ENCODE results near the gene CDK4. TPM values are rescaled to one million over a fixed set of nuclear protein-coding genes. Genes with fewer than 3 reads are reported as not detected.

CDK4 gene
- total RNA-seq, 2 donors from 2014 or later = 20.8 to 21.3 TPM

Other genes starting within 250 kb of the CDK4 start
- 100 to 1,000 TPM; 115 to 145 TPM for gene DDIT3, start 231.8 kb downstream of the CDK4 start, total RNA-seq
- 10 to 100 TPM; 82.4 to 93.5 TPM for gene MBD6, start 229.5 kb downstream of the CDK4 start, total RNA-seq
- 10 to 100 TPM; 63.9 to 78.8 TPM for gene DCTN2, start 205.1 kb downstream of the CDK4 start, total RNA-seq
- under 1 TPM; 0.35 to 0.63 TPM for gene KIF5A, start 202.3 kb downstream of the CDK4 start, total RNA-seq
- 10 to 100 TPM; 28.9 to 32.2 TPM for gene PIP4K2C, start 161.1 kb downstream of the CDK4 start, total RNA-seq
- gene DTX3, start 147.5 kb downstream of the CDK4 start, total RNA-seq = 10 to 100 TPM; 24.4 to 32.8 TPM
- gene ARHGEF25, start 140.9 kb downstream of the CDK4 start, total RNA-seq = 1 to 10 TPM in 1 of 2 donors, under 1 TPM in 1; 0.37 to 1.2 TPM
- gene B4GALNT1, start 119.1 kb downstream of the CDK4 start, total RNA-seq = not detected
- gene OS9, start 58.2 kb downstream of the CDK4 start, total RNA-seq = 100 to 1,000 TPM; 138 to 142 TPM
- gene AGAP2, start 13.6 kb downstream of the CDK4 start, total RNA-seq = 10 to 100 TPM; 46.5 to 57.6 TPM
- 10 to 100 TPM in 1 of 2 donors, 1 to 10 TPM in 1; 9.6 to 11.8 TPM for gene TSPAN31, start 7.3 kb downstream of the CDK4 start, total RNA-seq
- 10 to 100 TPM; 45.3 to 62.4 TPM for gene MARCHF9, start 2.8 kb upstream of the CDK4 start, total RNA-seq
- 1 to 10 TPM; 1.4 to 1.7 TPM for gene CYP27B1, start 14.8 kb upstream of the CDK4 start, total RNA-seq
- gene METTL1, start 19.8 kb upstream of the CDK4 start, total RNA-seq = 10 to 100 TPM; 15.0 to 20.9 TPM
- gene EEF1AKMT3, start 20.3 kb upstream of the CDK4 start, total RNA-seq = 1 to 10 TPM; 4.0 to 6.6 TPM
- gene TSFM, start 30.5 kb upstream of the CDK4 start, total RNA-seq = 10 to 100 TPM; 12.5 to 17.9 TPM
- gene AVIL, start 66.4 kb upstream of the CDK4 start, total RNA-seq = 1 to 10 TPM; 1.3 to 1.4 TPM
- 100 to 1,000 TPM; 114 to 132 TPM for gene CTDSP2, start 94.4 kb upstream of the CDK4 start, total RNA-seq
- gene ATP23, start 189.3 kb upstream of the CDK4 start, total RNA-seq = 1 to 10 TPM; 4.3 to 6.4 TPM